Fibroblast of skin of left biceps (primary cell): Measurements from ENCODE around the gene CUL3.

Source experiments
- DNase-seq, 2 experiments: peaks; one replicate each; pipeline ENCODE4 v3.0.0-alpha.2; 2013; ENCODE audit warnings: low read depth in 2 of 2

CUL3 gene

DNA sequence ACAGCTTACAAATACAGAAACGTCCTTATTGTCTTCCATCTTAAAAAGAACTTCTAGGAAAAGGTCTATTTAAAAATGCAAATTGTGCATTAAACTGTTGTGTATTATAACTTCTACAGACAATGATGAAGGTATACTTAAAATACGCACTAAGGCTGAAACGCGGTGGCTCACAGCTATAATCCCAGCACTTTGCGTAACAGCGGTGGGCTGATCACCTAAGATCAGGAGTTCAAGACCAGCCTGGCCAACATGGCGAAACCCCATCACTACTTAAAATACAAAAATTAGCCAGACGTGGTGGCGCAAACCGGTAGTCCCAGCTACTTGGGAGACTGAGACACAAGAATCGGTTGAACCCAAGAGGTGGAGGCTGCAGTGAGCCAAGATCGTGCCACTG lies 4.9 kb downstream of the CUL3 start:
- no peak for DNase-seq

DNA sequence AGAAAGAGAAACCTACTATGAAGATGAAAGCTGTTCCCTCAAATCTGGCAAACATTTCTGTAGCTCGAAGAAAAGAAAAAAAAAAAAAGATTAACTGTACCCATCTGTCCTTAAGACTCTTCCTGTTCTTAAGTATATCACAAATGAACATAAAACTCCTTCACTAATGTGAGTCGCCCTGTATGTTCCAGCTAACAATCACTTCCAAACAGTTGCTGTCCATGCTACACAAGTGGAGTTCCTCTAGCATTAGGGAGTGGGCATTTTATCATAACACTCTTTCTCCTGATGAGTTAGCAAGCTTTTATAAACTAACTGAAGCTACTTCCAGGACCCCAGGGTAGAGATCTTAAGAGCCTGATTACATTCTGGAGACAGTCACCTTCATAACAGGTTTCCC lies 5.8 kb downstream of the CUL3 start:
- DNase-seq = no peak

DNA sequence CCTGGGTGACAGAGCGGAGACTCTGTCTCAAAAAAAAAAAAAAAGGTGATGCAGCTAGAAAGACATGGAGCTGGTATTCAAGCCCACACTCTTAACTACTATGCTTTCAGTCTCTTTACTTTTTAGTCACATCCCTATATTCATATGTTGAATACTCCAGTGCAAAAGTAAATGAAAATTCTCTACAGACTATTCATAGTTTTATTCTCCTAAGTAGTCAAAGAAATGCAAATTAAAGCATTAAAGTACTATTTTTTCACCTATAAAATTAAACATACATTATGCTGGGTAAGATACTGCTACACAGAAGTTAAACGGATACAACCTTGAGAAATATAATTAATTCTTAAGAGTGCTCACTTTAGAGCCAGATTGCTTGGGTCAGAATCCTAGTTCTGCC lies 7.6 kb downstream of the CUL3 start:
- DNase-seq = no peak

DNA sequence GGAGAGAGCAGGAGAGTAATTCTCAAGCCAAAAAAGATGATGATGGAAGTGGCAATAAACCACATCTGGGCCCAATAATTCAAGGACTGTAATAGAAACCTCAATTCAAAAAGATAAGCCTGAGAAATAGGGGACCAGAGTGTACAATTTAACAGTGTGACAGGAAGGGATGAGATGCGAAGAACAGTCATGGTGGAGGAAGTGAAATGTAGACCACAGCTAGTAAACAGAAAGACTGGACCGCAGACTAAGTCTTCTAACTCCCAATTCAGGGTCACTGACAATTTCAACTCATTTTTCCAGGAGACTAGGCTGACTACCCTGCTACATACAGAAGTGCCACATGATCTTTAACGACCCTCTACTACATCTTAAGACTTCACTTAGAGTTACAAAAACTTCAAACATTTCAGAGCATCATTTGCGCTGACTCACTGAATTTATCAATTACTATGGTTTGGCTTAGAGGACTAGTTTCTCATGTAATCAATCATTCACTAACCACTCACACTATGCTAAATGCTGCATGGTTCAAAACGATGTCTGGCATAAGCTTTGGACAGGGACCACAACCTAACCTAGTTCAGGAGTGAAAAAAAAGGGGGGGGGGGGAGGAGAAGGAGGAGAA lies 9.0 kb downstream of the CUL3 start:
- DNase-seq = no peak

DNA sequence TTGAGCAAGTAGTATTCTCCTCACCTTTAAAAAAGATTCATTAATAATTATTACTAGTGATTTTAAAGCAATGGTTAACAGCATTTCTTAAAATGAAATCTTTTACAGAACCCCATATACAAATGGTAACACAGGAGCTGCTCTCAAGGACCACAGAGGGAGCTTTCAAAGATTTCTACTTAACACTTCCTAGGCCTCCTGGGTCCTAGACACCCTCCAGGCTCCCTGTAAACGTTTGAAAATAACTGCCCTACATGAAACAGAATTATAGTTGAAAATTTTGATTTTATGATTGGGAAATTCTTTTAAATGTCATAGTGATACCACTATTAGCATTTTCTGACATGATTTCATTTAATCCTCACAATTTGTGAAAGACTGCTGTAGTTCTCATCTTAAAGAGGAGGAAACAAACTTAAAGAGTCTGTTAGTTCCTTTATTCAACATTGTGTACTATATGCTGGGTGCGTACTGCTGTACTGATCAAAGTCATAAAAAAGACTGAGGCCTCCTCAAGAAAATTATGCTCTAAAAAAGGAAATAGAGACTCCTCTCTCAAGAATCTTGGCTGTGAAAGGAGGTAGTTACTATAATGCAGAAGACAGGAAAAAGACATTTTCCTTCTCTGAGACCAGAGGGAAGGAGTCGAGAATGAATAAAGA lies 10.6 kb downstream of the CUL3 start:
- DNase-seq = no peak

DNA sequence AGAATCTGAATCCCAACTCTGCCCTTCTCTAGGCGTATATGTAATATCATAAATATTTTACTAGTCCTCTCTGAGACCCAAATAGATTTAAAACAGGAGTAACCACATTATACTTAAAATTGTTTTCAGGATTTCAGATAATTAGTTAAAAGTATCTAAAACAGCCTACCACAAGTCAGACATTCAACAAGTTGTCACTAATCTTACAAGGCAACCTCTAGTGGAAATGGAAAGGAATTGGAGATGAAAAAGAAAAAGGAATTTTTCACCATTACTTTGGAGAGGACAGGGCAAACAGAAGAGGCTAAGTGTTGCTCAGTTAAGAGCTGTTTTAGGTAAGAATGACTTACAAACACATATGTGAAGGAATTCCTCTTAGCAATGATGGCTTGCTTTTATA lies 11.4 kb downstream of the CUL3 start:
- DNase-seq = no peak

DNA sequence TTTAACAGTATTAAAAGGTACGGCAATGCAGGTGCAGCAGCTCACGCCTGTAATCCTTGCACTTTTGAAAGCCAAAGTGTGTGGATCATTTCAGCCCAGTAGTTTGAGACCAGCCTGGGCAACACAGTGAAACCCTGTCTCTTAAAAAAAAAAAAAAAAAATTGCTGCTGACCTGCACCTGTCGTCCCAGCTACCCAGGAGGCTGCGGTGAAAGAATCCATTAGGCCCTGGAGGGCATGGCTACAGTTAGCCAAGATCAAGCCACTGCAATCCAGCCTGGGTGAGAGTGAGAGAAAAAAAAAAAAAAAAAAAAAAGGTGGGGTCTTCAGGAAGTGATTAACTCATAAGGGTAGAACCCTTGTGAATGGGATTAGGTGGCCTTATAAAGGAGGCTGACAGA lies 12.8 kb downstream of the CUL3 start:
- DNase-seq = no peak

DNA sequence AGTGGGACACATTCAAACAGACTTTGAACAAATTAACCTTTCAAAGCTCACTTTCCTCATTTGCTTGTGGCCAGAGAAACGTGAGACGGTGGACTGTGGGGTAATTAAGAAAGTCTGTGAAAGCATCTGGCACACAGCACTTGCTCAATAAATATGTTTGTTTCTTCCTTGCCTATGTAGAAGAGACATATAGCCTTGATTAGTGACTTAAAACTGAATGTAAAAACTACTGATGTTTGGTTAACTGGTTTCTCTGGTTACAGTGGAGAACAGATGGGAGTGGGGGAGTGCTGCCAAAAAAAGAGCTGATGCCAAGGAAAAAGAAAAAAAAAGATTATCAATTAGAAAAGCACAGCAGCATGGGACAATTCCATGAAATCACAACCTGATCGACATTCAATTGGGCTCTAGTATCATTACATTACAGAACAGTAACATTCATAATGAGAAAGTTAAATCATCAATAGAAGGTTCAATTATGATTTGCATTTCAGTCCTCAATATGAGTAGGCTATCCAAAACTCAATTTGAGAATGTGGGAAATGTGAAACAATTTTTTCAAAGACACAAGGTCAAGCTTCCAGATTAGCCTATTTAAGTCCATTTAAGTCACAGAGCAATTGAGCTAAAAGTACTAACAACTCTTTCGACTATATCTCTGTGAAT lies 14.7 kb downstream of the CUL3 start:
- peak; percentile 46 to 47 for DNase-seq

DNA sequence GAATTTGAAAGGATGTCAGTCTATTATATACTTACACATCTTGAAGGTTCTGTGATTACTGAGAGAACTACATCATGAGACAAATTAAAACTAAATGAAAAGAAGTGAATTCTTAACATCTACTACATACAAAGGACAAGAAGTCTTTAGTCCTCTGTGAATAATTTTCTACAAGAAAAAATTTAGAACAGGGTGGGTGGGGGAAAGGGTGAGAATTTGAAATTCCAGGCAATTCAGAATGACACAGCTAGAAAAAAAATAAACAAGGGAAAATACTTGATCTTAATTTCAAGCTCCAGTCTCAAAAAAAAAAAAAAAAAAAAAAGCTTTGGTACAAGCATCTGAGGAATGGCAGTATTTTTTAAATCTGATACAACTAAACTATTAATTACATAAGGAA lies 15.5 kb downstream of the CUL3 start:
- DNase-seq = no peak

DNA sequence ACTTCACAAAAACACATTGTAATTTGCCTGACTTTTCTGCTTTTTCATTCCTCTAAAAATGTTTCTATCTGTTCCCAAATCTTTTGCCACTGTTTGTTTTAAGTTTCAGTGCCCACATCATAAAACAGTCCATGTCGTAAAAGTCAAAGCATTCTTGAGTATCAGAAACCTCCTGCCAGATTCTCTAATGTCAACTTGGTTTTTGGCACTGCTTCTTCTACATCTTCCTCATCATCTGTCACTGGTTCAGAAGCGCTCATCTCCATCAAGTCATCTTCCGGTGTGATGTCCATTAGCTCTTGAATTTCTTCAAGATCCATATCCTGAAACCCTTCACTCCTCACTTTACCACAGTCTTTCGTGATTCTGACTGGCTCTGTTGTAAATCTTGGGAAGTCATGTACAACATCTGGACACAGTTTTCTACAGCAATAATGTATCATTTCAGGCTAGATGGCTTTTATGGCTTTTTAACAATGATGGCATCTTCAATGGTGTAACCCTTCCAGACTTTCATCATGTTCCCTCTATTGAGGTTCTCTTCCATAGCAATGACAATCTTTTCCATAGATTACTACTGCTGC lies 19.6 kb downstream of the CUL3 start:
- no peak for DNase-seq

DNA sequence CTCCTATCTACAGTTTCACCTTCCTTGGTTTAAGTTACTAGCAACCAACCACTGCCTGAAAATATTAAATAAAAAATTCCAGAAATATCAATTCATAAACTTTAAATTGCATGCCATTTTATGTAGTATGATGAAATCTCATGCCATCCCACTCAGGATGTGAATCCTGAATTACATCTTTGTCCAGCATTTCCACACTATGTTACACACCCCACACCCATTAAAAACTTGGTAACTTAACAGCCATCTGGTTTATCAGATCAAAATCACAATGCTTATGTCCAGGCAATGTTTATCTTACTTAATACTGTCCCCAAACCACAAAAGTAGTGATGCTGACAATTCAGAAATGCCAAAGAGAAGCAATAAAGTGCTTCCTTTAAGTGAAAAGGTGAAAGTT lies 21.6 kb downstream of the CUL3 start:
- DNase-seq = no peak

DNA sequence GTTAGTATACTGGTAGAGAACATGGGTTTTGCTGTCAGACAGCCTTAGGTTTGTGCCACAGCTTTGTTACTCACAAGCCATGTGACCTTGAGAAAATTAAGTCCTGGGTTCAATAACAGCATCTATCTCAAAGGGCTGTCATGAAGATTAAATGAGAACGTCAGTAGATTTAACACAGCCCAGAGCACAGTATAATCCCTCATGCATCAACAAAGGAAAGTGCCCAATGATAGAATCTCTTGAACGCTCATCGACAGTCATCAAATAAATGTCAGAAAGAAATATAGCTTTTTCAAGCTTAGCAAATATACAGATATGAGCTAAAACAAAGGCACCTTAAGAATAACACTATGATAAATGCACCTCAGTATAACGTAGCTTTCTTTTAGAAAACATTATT lies 22.3 kb downstream of the CUL3 start:
- DNase-seq = no peak

DNA sequence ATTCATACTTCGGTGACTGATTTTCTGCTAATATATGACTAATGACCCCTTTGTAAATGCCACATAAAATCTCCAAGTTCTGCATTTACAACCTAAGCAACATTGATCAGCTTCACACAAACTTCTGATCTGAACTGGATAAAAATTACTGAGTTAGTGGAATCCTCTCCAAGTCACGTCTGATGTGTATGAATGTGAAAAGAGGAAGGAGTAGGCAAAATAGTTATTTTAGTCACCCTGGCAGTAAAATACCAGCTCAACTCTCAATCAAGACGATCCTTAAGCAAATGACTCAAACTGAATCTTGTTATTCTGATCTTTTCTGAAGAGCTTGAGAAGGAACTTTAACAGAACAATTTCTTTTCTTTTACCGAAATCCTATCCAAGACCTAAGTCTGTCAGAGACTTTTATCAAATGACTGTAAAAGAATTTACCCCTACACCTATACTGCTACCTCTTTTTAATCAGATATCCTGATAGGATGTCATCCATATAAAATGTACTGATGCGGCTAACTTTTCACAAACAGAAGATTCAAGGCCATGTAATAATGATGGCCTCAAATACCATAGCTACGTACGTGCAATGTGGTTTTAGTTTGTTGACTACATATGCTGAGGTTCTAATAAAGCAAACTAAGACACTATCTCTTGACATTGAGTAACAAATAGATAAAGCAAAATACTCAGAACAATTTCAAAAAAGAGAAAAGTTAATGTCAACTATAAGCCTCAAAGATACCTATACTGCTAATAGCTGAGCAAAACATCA lies 23.7 kb downstream of the CUL3 start:
- DNase-seq = no peak

DNA sequence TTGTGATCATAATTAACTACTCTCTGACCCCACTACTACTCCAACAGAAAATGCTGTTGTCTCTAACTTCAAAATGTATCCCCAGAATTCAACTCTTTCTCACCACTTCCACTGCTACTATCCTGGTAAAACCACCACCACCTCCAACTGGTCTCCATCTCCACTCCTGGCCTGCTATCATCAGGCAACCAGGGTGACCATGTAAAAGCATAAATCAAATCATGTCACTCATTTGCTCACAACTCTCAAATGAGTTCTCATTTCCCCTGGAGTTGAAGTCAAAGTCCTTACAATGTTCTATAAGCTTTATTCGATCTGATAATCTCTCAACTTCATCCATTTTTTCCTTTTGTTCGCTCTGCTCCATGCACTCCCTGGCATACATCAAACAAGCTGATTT lies 24.6 kb downstream of the CUL3 start:
- no peak for DNase-seq

DNA sequence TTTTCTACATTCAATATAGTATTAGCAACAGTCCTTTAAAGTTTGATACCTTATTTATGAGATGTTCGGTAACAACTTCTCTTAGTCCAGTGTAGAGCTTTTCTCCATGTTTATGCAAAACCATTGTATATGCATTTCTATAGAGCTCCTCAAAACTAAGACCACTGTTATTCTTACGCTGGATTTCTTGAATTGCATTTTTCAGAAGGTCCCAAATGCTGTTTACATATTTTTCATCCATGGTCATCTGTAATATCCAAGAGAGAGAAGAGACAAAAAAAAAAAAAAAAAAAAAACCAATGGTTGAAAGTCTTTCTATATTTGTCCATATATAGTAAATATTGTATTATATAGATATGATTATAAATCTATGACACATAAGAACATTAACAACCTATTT lies 27.6 kb downstream of the CUL3 start:
- DNase-seq = no peak

DNA sequence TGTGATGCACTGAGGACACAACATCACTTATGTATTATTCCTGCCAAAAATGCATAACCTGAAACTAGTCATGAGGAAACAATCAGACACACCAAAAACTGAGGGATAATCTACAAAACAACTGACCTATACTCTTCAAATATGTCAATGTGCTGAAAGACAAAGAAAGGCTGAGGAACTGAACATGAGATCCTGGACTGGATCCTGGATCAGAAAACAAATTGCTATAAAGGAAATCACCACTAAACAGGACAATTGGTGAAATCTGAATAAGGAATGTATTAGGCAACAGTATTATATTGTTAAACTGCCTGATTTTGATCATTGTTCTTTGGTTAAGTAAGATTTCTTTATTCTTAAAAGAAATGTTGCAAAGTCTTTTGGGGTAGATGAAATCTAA lies 28.8 kb downstream of the CUL3 start:
- DNase-seq = no peak

DNA sequence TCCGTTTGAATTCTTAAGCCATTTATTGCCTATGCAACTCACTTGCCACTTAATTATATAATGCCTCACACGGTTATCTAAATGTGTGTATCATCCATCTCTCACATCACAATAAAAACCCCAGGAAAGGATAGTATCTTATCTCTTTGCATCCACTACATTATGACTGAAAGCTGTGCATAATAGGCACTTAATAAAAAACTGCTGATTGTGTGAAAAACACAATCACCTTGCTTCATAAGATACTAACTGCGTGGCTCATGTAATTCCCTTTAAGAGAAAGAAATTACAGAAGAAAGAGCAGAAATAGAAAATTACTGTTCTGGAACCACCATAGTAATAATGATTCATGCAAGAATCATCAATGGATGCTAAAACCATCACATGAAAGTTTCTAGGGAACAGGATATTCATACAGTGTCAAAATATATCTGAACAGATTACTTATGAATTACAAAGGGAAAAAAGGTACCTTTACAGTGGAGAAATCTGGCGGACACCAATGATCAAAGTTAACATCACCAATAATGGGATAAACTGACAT lies 29.3 kb downstream of the CUL3 start:
- no peak for DNase-seq

DNA sequence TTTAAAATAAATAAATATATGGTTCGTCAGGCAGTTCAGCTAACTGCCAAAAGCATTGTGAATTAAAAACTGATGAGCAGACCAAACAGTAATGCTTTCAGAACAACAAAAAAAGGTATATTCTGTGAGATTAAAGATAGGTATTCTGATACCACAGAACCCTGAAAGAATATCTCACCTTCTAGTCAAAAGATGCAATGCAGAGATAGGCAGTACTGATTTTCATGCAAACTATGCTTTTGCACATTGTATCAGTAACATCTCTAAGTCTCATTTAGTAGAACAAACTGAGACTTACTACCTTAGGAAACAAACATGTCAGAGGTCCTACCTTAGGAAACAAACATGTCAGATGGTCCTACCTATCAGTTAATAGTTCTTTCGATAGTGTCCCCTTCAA lies 32.4 kb downstream of the CUL3 start:
- no peak for DNase-seq

DNA sequence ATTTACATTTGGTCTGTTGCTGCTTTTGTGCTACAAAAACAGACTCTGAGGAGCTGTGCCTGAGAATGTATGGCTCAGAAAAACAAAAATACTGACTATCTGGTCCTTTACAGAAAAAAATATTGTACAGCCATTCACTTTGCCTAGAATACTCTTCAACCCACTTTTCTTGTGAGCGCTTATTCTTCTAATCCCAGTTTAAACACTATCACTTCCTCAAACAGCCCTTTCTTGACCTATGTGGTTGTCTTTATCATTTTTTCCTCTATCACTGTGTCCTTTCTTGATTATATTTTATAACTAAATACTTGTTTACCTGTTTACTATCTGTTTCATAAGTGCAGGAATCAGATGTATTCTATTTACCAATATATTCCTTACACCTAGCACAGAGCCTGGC lies 33.5 kb downstream of the CUL3 start:
- DNase-seq = no peak

DNA sequence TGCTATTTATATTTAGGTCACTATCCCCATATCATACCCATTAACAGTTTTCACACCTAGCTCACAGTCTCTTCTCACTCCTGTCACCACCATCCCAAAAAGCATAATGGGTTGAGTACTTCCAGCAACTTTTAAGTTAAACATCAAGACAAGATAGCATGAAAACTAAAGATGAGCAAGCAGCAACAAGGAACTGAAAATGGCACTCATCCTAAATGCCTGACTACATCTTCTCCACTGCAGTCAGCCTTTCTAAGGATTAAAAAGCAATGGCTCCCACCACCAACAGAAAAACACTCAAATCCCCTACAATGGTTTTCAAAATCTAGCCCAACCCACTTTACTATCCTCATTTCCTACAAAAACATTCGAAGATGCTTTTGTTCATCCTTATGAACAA lies 38.2 kb downstream of the CUL3 start:
- no peak for DNase-seq

DNA sequence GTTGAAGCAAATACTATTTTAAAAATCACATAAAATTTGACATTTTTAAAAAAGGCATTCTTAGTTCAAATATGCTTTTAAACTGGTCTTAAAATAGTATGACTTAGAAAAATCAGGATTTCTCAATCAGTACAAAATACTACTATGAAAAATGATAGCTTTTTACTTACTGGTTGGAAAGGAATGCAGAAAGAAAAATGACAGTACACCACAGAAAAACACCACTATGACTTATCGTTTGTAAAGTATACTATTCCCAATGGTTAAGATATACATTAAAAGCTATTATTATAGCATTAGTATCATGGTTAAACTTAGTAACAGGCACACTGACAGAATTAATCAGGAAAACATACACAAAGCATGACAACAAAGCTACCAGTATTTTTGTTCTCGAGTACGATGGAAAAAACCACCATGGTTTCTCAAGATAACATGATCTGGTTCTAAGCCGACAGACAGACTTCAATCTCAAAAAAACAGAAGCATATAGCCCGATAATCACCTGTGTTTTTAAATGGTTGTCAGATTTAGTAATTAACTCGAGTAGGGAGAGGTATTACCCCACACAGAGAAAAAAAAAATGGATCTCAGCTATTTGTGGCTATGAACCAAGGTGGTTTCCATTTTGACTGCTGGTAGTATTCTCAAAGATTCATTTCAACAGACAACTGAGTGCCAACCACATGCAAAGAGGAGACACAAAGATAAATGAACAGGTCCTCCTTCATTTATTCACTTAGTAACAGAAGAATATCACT lies 39.1 kb downstream of the CUL3 start:
- DNase-seq = peak; percentile 34 to 42
